ENCODE measurements around the gene EMID1.

GRCh38 chr22:29256606-29257325, 51.1 kb downstream of the EMID1 start:
- TF ChIP-seq CTCF (IDR thresholded peaks at IDR 0.05), result no peak
- no peak for TF ChIP-seq EZH2phosphoT487 (IDR thresholded peaks at IDR 0.05)
- no peak for TF ChIP-seq EZH2 (IDR thresholded peaks at IDR 0.05)

Measured in neural progenitor cell (in vitro differentiated cells).